Measurements from ENCODE around the gene PYGO2.

The PYGO2 gene

DNA sequence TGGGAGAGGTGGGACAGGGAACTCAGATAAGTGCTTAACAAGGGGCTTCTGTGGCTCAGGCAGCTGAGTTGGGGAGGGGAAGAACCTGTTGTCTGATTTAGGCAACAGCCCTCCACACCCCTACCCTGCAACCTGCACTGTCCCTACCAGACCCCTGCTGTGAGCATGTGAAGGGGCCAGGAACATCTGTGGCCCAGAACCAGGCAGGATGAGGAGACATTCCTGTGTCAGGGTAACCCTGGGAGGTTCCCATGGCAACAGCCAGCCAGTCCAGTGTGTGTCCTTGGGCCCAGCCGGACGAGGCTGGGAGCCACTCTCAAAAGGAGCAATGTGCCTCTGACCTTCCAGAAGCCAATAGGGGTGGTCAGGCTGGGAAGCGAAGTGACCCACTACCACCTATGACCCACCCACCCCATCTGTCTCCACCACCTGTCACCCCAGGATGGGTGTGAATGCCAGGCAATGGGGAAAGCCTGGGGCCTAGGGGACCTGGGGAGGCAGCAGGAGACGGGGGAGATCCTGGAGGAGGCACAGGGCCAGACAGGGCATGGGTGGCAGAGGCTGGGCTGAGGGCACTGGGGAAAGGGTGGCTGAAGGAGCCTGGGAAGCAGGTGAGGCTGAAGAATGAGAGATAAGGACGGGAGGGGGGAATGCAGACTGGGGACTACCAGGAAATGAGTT lies 20.1 kb downstream of the PYGO2 start:
- peak; percentile 52 for DNase-seq (ENCODE audit: low read depth)

DNA sequence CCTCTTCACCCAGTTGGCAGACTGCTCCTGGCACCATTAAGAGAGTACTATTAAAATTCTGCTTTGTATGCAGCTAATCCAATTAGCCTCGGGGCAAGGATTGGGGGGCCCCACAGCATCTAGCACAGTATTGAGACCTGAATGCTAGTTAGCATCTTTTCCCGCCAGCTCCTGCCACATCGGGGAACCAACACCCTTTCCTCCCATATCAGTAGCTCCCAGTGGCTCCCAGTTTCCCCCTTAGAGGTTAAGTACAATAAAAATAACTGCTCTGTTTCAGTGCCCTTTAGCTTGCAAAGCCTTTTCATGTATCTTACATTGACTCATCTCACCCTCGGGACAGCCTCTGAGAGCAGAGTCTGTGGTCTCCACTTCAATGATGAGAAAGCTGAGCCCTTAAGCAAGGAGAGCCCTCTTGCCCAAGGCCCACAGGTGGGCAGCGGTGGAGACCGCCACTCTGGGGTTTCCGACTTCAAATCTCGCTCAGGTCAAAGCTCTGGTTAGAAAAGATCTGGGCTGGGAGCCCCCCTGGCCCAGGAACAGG lies 20.9 kb downstream of the PYGO2 start:
- no peak for DNase-seq (ENCODE audit: low read depth)

DNA sequence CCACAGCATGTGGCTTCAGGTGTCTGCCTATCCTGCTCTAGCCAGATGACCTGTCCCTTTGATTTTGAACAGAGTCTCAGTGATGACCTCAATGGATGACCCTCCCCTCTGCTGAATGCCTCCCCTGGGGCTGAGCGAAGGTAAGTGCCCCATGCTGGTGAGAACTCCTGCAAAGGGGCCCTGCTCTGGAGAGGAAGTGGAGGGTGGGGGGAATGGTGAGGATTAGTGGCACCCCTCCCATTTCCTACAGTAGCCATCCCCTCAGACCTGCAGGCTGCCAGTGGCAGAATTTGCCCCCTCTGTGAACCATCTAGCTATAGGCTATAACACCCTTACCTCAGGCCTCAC lies 21.4 kb downstream of the PYGO2 start:
- no peak for DNase-seq (ENCODE audit: low read depth)

- DNase-seq (ENCODE audit: low read depth), result no peak
Measured at GRCh38 chr1:154938604-154939399, 22.8 kb downstream of the PYGO2 start.

- no peak for DNase-seq (ENCODE audit: low read depth)
Measured at GRCh38 chr1:154937988-154938386, 23.6 kb downstream of the PYGO2 start.

- peak; percentile 93 for DNase-seq (ENCODE audit: low read depth)
Measured at GRCh38 chr1:154937085-154937987, 24.2 kb downstream of the PYGO2 start.

GRCh38 chr1:154936555-154937084 lies 25.0 kb downstream of the PYGO2 start, which contains the start of gene PMVK:
TSS of gene PMVK (minus strand) at chr1:154936719. CDS start at chr1:154936685, 34 bp downstream.
- DNase-seq (ENCODE audit: low read depth), result peak; percentile 94

GRCh38 chr1:154935749-154936554 lies 25.6 kb downstream of the PYGO2 start:
- DNase-seq (ENCODE audit: low read depth), result no peak

- no peak for DNase-seq (ENCODE audit: low read depth)
Measured at GRCh38 chr1:154934358-154934948, 27.1 kb downstream of the PYGO2 start.

- DNase-seq (ENCODE audit: low read depth), result no peak
Measured at GRCh38 chr1:154931940-154932487, 29.6 kb downstream of the PYGO2 start.

DNA sequence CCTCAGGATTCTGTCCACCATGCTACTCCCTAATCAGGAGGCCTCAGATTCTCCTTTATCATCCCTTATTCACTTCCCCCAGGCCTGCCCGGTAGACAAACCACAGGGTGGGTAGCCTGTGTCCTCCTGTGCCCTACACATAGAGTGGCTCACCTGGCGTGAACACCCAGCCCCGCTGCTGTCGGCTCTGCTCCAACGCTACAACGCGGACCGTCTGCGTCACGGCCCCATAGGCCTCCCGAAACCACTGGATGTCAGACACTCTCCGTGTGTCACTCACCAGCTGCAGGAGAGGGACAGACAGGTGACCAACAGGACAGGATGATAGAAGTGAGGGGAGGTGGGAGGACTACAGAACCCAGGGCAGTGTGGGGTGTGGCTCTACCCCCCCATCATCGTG lies 35.4 kb downstream of the PYGO2 start:
- DNase-seq (ENCODE audit: low read depth), result no peak

GRCh38 chr1:154925335-154926170 lies 36.0 kb downstream of the PYGO2 start:
- no peak for DNase-seq (ENCODE audit: low read depth)

- no peak for DNase-seq (ENCODE audit: low read depth)
Measured at GRCh38 chr1:154923695-154924094, 37.9 kb downstream of the PYGO2 start.

DNA sequence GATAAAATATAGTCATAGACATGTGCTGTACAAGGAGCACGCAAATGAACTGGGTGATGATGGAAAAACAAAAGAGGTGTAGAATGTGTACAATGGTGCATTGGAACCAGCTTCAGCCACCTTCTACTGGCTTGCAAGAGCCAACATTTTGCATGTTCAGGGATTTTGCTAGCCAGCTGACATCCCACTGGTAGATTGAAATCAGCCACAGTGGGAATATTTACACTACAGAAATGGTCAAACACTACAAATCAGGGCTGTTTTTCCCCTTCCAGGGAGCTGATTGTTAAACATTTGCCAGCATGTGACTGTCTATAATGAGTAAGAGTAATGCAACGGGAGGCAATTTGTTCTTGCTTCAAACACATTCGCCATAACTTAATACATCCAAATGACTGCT lies 48.3 kb downstream of the PYGO2 start:
- no peak for DNase-seq (ENCODE audit: low read depth)

GRCh38 chr1:154912755-154913154 lies 48.8 kb downstream of the PYGO2 start:
- no peak for DNase-seq (ENCODE audit: low read depth)

GRCh38 chr1:154911691-154912550 lies 49.7 kb downstream of the PYGO2 start:
- DNase-seq (ENCODE audit: low read depth), result no peak

- no peak for DNase-seq (ENCODE audit: low read depth)
Measured at GRCh38 chr1:154910851-154911250, 50.7 kb downstream of the PYGO2 start.

DNA sequence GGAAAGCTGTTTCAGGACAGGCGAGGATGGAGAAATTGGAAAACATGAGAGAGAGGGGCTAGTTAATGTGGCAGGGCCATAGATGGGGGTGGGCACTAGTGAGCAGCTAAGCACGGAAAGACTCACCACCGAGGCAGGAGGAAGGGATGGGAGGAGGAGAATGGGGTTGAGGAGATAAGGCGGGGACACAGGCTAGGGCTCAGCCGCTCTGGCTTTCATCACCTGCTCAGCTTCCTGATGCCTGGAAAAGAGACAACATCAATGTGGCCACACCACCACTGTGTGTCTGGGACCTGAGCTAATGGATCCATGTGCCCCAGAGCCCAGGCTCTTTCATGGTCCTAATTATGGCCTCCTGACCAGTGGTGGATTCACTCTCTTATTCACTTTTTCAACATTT lies 52.6 kb downstream of the PYGO2 start:
- DNase-seq (ENCODE audit: low read depth), result no peak

DNA sequence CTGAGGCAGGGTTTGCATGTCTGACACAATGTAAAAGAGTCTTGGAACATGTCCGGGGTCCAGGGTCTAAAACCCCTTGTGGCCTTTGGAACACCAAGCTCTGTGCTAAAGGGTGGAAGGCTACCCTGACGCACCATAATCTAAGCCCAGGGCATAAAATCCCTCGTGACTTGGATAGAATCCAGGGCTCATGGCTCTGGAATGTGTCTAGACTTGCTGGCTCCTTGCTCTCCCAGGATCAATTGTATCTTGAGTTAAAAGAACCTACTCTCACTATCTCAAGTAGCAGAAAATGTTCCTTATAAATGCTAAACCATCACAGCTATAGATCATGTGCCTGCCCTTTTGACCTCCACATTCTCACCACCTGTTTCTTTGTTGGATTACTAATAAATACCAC lies 53.5 kb downstream of the PYGO2 start:
- peak; percentile 8 for DNase-seq (ENCODE audit: low read depth)

Data from EH (cell line).